Measurements from ENCODE around the gene BRME1.

DNA sequence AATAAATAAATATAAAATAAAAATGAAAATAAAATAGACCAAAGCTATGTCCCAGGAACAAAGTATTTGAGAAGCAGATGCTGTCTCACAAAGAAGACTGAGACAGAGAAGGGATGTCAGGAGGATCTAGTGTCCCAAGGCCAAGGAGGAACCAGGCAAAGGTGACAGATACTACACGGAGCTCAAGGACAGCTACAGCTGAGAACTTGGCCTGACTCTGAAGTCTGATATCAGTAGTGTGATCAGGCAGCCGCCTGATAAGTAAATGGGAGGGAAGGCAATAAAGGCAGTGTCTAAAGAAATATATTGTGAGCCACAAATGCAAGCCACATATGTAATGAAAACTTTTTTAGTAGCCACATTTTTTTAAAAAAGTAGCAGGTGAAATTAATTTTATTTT lies 49.4 kb downstream of the BRME1 start:
- TF ChIP-seq, protein P1, sequence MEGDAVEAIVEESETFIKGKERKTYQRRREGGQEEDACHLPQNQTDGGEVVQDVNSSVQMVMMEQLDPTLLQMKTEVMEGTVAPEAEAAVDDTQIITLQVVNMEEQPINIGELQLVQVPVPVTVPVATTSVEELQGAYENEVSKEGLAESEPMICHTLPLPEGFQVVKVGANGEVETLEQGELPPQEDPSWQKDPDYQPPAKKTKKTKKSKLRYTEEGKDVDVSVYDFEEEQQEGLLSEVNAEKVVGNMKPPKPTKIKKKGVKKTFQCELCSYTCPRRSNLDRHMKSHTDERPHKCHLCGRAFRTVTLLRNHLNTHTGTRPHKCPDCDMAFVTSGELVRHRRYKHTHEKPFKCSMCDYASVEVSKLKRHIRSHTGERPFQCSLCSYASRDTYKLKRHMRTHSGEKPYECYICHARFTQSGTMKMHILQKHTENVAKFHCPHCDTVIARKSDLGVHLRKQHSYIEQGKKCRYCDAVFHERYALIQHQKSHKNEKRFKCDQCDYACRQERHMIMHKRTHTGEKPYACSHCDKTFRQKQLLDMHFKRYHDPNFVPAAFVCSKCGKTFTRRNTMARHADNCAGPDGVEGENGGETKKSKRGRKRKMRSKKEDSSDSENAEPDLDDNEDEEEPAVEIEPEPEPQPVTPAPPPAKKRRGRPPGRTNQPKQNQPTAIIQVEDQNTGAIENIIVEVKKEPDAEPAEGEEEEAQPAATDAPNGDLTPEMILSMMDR (IDR thresholded peaks at IDR 0.05) = no peak
- no peak for TF ChIP-seq POLR2A (IDR thresholded peaks at IDR 0.05)
- TF ChIP-seq POLR2AphosphoS5 (IDR thresholded peaks at IDR 0.05; ENCODE audit: insufficient read depth in 1 of 2, low read depth in 1 of 2) = no peak
